GM18909 (cell line): ENCODE results near the gene TMTC2.

ENCODE experiments used
- ATAC-seq: cut with Tn5 transposase; IDR thresholded peaks from one replicate; pipeline ENCODE4 v1.9.1; 2021; ENCODE audit warnings: mild to moderate bottlenecking; ENCODE audit not compliant: unreplicated experiment, poor library complexity

The TMTC2 gene

DNA sequence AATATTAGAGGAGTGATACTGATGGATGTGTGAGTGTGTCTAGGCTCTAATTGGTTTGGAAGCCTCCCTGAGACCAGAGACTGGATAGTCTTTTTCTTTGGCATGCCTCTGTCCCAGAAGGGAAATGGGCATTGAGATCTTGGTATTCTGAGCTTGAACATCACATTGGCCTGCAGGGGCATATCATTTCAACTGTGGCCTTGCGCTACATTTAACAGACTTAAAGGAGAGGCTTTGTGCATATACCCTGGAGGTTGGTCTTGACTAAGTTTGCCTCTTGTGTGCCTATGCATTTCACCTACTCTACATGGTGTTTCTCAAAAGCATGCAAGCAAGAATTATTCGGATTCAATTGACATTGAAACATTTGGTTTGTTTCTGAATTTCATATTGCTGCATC, 185.4 kb downstream of the TMTC2 start:
- ATAC-seq, result no peak

DNA sequence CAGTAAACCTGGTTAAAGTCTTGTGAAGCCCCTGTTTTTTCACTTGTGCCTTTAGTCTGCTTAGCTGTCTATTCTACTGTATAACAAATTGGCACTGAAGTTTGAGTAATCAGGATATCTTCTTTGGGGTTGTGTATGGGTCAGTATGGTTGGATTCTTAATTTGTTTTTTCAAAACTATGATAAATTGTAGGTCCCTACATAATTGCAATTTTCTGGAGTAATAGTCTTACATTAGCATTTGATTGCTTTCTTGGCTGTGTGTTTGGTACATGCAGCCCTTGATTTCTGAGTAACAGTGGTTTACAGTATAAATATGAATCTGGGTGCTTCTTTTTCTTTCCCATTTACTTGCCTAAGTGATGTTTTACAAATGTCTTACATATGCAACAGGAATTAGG, 186.6 kb downstream of the TMTC2 start:
- ATAC-seq, result no peak

DNA sequence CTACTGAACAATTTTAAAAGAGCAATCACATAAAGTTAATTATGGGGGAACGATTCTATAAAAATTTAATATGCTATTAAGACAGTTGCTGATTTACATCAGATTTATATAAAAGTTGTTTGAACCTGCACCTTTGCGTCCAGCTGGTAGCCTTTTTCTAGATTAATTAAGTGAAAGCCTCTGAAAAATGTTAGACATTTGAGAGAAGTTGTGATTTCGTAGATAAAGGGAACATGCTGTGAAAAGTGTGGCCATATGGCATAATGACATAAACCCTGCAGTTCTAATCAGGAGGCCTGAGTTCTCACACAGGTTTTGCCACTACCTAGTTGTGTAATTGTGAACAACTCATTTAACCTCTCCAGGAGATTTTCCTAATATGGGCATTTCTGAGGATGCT, 187.2 kb downstream of the TMTC2 start:
- no peak for ATAC-seq

DNA sequence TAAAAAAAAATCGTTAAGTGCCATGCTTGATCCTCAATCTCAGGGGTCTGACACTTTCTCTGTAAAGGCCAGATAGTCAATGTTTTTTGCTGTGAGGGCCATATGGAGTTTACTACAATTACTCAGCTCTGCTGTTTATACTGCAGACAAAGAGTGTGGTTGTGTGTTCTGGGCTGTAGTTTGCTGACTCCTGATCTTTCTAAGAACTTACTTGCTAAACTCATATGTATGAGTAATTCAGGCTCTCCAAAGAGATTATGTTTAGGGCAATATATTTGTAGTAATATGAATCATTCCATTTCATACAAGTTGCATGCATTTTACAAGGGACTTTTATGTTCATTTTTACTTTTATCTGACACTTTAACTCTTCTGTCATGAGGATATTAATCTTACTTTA, 188.2 kb downstream of the TMTC2 start:
- ATAC-seq, result no peak

DNA sequence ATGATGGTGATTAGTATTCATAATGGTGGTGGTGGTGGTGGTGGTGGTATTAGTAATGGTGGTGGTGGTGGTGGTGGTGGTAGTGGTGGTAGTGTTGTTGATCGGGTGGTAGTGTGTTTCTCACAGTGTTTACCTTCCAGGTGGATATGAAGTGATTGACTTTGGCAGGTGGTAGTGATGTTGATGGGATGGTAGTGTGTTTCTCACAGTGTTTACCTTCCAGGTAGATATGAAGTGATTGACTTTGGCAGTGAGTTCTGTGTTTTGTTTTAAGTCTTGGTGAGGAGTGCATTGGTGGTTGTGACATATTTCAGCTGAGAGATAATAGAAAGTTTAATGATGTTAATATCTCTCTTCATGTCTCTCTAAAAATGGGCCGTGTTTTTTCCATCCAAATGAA, 189.4 kb downstream of the TMTC2 start:
- no peak for ATAC-seq

DNA sequence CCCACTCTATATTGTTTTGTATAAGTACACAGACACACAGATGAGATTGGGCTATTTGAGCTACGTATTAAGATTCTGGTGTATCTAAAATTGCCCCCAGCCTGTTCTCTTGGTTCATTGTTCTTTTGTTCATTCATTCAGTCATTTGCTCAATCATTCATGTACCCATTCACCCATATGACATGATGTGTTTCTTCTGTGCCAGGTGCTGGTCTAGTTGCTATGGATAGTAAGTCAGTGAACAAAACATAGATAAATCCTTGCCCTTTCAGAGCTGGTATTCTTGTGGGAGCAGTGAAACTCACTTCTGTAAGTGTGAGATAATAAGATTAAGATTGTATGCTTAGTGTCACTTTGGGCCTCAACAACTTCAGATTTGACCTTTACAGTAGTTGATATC, 191.3 kb downstream of the TMTC2 start:
- ATAC-seq, result no peak

DNA sequence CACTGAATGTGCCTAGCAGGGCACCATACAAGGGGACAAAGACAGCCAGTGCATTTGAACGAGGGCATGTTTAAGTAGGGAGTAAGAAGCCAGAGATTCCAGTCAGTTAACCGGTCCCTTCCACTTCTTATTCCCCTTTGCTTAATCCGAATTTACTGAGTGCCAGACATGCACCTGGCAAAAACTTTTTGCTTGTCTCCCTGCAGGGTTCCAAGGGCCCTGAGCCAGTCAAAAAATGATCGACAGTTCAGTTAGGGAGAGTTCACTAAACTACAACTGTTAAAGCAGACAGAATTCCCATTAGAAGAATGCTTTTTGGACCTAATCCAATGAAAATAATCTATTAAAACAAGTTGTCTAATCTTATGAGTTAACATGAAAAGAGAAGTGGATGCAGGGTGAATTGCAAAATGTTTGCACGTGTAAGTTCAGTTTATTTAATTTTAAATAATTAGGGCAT, 193.8 kb downstream of the TMTC2 start:
- no peak for ATAC-seq

DNA sequence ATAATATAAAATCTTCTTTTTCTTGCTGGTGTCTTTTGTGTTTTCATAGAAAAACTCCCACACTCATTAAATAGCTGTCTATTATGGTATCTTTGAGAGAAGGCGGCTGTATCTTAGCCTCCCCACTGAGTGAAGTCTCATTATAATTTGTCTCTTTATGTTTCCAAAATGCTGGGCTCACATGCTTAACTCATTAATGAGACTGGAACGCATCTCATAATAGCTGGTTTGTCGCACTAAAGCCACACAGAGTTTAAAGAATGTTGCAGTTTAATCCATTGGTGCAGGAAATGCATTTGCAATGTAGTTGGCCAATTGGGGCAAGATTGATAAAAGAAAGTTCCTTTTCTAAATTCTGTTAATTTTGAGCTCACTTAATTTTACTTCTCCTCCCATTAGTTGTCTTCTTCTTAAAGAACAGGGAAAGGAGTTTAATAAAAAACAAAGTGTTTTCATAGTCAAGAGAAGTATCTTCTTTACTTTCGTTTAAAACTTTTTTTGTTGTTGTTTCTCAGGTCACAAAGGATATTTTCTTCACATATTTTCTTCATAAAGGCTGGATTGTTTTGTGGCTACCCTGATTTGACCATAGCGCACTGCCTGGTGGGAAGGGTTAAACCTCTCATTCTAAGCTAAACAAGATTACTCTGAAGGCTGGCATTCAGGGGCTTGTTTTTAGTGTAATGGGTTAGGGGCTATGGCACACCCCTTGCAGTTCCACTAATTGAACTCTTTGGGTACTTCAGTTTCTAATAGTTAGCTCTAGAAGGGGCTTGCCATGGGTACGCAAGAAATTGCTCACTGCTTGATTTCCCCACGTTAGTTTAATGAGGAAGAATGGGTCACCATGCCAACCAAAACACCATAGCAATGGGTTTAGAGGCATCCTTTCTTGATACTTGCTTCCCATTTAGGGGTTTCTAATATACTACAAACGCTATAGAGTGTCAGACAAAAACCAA, 197.0 kb downstream of the TMTC2 start:
- no peak for ATAC-seq

DNA sequence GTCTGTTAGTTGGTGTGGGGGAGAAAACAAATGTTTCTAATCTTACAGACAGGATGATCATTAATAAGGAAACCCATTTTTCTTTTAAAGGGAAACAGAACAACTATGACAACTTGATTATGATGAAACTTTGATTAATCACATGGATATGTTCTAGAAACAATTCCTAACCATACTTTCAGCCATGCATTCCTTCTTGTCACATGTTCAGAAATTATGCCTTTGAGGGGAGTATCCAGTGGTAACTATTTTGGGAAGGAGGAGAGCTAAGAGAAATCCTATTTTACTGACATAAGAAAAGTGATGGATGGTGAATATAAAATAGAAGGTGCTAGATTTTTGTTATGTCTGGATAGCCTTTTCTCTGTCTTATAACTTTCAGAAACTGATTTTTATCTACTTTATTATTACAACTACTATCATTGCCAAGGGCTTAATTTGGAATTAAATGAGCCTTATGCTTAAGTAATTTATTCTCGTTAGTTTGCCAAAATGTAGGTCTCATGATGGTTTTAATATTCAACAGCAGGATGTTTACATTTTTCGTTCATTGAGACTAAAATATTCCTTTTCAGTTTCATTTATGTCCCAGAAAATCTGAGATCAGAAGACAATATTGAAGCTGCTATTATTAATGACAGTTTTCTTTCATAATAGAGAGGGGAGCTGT, 200.1 kb downstream of the TMTC2 start:
- ATAC-seq, result no peak

DNA sequence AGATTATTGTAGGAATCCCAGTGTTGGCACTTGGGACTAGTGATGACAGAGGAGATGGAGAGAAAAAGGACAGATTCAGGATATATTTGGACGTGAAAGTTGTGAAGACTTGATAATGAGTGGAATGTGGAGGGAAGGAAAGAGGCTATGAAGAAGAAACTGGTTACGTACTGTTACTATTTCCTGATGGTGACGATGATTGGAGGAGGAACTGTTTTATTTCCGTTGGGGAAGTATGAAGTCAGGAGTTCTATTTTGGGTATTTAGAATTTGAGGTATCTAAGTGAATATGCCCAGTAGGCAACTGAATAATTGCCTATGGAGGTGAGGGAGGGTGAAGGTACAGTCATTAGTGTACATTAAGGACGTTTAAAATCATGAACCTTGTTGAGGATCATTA, 207.2 kb downstream of the TMTC2 start:
- ATAC-seq, result no peak

DNA sequence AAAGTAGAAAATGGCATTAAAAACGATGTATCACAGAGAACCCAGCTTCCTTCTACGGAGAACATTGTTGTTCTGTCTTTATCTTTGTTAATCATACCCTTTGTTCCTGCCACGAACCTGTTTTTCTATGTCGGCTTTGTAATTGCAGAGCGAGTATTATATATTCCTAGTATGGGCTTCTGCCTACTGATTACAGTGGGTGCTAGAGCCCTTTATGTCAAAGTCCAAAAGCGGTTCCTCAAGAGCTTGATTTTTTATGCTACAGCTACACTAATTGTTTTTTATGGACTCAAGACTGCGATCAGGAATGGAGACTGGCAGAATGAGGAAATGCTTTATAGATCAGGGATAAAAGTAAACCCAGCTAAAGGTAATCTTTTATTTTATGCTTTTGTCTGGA, 209.6 kb downstream of the TMTC2 start:
- no peak for ATAC-seq

DNA sequence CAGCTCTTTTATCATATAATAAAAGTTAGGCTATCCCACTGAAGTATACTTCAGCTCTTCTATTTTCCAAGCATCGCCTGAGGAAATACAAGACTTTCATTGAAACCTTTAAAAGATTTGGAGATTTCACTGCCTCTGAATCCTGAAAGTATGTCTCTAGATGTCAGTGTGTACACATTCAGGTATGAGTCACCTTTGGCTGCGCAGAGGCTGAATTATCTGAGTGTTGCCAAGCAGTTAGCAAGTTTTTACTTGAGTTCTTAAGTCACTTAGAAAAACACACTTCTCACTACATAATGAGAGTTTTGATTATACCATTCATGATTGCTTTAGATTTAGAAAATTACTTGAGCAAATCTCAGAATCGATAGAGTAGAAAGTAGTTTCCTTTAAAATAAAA, 210.3 kb downstream of the TMTC2 start:
- ATAC-seq, result no peak

DNA sequence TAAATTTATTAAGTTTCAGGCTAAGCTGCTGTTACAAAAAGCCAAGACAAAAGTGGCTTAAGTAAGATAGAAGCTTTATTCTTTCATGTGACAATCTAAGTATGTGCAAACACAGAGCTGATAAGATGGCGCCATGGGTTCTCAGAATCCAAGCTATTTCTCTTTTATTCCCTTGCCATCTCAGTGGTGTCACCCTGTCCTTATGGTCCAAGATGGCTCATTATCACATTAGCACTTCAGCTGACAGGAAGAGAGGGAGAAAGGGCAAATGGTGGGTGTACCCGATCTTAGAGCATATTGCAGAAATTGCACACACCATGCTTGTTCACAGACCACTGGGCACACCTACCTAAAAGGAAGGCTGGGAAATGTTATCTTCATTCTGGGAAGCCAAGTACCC, 211.7 kb downstream of the TMTC2 start:
- ATAC-seq, result no peak

DNA sequence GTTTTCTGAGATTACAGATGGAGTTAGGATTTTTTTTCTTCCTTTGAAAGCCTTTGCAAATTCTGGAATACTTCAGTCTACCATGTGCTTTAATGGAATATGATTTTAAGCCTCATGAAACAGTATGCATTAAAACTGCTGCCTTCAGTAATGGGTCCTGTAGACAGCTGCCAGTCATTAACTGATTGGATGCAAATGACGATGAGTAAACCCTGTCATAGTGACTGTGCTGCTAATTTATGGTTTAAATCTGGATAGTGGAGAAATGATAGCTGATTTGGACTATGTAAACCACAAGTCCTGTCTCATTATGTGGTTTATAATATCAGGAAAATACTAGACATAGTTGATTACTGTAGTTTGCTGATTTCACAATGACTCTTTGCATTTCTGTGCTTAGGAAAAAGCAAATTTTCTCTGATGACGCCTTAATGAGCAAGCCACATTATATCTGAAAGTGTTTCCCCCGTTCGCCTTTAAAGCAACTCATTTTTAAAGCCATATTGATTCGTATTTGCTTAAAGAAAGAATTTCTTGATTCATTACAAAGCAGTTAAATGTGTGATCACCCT, 217.6 kb downstream of the TMTC2 start:
- ATAC-seq, result no peak

DNA sequence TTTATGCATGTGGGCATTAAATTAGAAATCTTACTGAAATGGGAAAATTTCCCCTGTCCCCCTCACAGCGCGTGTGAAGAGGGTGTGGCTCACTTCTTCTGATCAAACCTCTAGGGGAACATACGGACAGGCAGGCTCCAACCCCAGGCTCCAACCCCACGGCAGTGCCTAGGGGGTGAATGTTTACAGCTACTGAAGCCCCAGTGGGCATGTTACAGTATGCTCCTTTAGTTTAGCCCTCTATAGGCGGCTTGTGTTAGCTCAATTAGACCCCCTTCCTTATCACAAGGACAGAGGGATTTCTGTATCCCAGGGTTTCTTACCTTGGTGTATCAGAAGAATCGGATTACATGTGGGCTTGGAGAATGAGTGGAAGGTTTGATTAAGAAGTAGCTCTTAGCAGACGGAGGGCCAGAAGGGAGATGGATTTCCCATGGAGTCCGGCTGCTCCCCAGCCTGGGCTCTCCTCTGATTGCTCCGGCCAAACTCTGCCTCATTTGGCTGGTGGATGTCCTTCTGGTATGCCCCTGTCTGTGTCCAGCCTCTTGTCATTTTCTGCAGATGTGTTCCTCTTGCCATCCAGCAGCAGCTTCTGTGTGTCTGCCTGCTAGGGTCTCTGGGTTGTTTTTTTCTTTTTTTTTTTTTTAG, 223.7 kb downstream of the TMTC2 start:
- ATAC-seq, result no peak

DNA sequence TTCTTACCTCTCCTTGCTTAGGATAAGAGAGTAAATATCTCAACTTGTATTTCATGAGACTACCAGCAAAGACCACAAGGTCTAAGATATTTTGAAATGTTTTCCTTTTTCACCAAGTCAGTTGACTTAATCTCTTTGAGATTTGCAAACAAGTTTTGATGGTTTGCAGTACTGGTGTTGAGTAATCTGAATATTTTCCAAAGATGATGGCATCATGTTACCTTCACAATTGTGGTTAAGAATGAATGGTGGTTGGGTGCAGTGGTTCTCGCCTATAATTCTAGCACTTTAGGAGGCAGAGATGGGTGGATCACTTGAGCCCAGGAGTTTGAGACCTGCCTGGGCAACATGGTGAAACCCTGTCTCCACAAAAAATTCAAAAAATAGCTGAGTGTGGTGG, 225.7 kb downstream of the TMTC2 start:
- ATAC-seq, result no peak

DNA sequence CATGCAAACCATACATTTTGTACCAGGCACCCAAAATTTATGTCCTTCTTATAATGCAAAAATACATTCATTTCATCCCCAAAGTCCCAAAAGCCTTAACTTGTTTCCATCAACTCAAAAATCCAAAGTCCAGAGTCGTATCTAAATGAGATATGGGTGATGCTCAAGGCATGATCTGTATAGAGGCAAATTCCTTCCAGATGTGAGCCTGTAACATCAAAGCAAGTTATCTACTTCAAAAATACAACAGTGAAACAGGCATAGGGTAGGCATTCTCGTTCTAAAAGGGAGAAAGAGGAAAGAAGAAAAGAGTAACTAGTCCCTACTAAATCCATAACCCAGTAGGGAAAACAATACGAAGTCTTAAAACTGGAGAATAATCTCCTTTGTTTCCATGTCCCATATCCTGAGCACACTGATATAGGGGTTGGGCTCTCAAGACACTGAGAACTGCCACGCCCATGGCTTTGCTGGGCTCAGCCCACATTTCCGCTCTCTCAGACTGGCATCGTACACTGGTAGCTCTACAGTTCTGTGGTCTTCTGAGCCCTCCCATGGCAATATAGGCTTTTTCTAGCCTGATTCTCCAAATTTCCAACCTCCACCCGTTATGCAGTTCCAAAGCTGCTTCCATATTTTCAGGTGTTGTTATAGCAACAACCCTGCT, 232.8 kb downstream of the TMTC2 start:
- no peak for ATAC-seq

DNA sequence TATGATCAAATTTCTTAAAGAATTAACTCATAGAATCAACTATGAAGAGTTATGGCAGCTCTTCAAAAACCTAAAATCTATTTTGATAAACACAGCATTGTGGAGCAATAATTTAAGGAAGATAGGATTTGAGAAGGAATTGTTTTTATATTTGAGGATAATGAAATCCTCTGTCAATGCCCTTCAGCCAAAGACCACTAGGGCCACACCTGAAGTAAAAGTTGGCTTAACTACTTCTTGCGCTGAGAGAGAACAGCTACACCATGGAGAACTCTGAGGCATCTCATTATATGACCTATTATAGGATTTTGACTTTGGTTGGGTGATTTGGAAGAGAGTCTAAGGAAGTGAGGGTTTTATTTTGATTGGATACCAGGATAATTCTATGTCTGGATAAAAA, 237.2 kb downstream of the TMTC2 start:
- ATAC-seq, result no peak

DNA sequence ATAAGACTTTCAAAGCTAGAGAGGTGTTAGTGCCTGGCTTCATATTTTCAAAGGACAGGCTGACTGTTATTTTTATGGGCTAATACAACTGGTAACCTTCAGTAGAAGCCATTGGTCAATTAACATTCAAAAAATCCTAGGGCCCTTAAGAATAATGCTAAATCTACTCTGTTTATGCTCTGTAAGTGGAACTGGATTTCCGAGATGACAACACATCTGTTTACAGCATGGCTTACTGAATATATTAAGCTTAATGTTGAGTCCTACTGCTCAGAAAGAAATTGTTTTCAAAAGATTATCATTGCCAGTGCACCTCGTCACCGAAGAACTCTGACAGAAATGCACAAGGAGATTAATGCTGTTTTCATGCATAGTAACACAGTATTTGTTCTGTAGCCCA, 239.9 kb downstream of the TMTC2 start:
- ATAC-seq, result no peak

DNA sequence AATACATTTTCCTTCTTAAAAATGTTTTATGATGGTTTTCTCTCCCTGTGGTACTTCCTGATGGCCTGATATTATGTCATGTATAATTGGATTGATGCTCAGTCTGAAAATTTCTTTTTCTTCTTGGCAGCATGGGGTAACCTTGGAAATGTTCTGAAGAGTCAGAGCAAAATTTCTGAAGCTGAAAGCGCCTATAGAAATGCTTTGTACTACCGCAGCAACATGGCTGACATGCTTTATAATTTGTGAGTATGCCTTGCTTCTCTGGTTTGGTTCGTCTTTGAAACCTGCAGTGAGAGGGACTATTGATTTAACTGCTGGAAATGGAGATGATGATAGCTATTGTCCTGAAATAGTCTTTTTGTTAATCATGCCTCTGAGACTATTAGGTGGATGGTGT, 243.6 kb downstream of the TMTC2 start:
- ATAC-seq, result no peak
